Thoracic aorta (tissue), 2 donors: ENCODE results near the gene ZFP57. TPM values are rescaled to one million over a fixed set of nuclear protein-coding genes. Genes with fewer than 3 reads are reported as not detected.
"Not testable (repeated sequence)": the region's sequence is repeated elsewhere in the genome, so short reads cannot be mapped to it uniquely, and the experiment has no call there.

Experiments used
- ATAC-seq: fragments of 150-250 bp; one replicate; pipeline ENCODE4 v1.8.0; 2017; ENCODE audit warnings: low read depth; ENCODE audit not compliant: insufficient number of reproducible peaks, low FRiP score
- DNase-seq: peaks from one replicate; pipeline ENCODE4 v3.0.0-alpha.2; 2020; ENCODE audit warnings: low spot score
- H3K27ac ChIP-seq, 2 donors: fragments of 200-600 bp; sonication (generic); 1 replicate in 1 of 2; 2 replicates in 1 of 2; pipeline ENCODE4 v1.5.1; 2016; ENCODE audit warnings: mild to moderate bottlenecking in 2 of 2, moderate library complexity in 2 of 2
- H3K27me3 ChIP-seq: fragments of 200-600 bp; sonication (generic); replicated peaks from 2 replicates; pipeline ENCODE4 v1.6.0; 2016; ENCODE audit warnings: mild to moderate bottlenecking; ENCODE audit not compliant: insufficient read depth
- H3K36me3 ChIP-seq: fragments of 200-600 bp; sonication (generic); one replicate; pipeline ENCODE4 v1.5.1; 2016
- H3K4me1 ChIP-seq, 2 donors: fragments of 200-600 bp; sonication (generic); 1 replicate in 1 of 2; 2 replicates in 1 of 2; pipeline versions ENCODE4 v1.5.1 to v1.6.0; 2016; ENCODE audit warnings: low read depth in 2 of 2, mild to moderate bottlenecking in 1 of 2; ENCODE audit not compliant: control insufficient read depth in 1 of 2
- H3K4me3 ChIP-seq: fragments of 200-600 bp; sonication (generic); 2 replicates; pipeline ENCODE4 v1.5.1; 2016; ENCODE audit warnings: mild to moderate bottlenecking
- H3K9me3 ChIP-seq: fragments of 200-600 bp; sonication (generic); 2 replicates; pipeline ENCODE4 v1.5.1; 2016
- total RNA-seq, 2 donors: library from RNA; depleted of rRNA; stranded (reverse); fragments of >200 nt; gene quantifications; one replicate each; pipeline versions ENCODE4 v1.1.0 to v1.2.3, GENCODE V29; 2016
- TF ChIP-seq, protein P1 (sequence below): fragments of 200-600 bp; sonication (generic); IDR thresholded peaks from one replicate; pipeline ENCODE4 v1.5.1; 2019; ENCODE audit warnings: antibody characterized with exemption

ZFP57 gene
- total RNA-seq, 2 donors from 2014 or later, result 3.2 TPM; not detected in 1

DNA sequence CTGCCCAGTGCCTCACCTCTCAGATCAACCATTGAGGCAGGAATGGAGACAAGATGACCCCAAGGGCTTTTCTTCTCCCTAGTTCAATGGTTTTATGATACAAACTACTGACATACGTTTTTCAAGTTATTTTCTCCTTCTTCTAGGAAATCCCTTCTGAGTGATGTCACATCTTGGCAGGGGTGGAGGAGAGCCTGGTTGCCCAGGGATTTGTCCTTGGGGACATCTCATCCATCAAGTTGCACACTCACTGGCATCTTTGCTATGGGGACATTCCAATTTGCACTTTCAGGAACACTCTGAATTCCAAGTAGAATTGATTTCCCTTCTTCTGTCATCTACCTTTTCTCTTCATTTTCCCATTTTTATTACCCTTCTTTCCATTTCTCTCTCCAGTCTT, 9.9 kb downstream of the ZFP57 start:
- ATAC-seq (no peak), DNase-seq (no peak)
- H3K27me3 ChIP-seq, result no peaks in the 10 kb centered on the region
- no peaks in the 10 kb centered on the region for H3K9me3 ChIP-seq
- TF ChIP-seq, protein P1, sequence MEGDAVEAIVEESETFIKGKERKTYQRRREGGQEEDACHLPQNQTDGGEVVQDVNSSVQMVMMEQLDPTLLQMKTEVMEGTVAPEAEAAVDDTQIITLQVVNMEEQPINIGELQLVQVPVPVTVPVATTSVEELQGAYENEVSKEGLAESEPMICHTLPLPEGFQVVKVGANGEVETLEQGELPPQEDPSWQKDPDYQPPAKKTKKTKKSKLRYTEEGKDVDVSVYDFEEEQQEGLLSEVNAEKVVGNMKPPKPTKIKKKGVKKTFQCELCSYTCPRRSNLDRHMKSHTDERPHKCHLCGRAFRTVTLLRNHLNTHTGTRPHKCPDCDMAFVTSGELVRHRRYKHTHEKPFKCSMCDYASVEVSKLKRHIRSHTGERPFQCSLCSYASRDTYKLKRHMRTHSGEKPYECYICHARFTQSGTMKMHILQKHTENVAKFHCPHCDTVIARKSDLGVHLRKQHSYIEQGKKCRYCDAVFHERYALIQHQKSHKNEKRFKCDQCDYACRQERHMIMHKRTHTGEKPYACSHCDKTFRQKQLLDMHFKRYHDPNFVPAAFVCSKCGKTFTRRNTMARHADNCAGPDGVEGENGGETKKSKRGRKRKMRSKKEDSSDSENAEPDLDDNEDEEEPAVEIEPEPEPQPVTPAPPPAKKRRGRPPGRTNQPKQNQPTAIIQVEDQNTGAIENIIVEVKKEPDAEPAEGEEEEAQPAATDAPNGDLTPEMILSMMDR, result no peak
- no peaks in the 10 kb centered on the region for H3K36me3 ChIP-seq
- H3K4me3 ChIP-seq, result no peak overlapping the region
- peaks cover 0 to 9% of the 10 kb centered on the region in 2 donors for H3K4me1 ChIP-seq
- no peak overlapping the region for H3K27ac ChIP-seq

DNA sequence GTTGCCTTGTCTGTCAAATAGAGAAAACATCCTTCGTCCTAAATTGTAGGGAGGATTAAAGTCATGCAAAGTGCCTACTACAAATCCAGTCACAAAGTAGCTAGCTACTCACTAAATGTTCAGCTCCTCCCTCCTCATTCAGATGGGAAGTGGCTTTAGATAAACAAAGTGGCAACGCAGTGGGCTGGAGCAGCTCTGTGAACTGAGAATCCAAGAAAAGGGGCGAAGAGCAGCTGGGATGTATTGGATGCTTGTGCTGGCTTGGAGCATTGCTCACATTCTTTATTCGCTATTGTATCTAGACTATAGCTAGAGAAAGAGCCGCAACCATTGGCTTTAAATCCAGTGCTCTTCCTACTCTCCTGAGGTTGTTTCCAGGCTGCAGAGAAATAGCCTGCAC, 13.8 kb downstream of the ZFP57 start:
- no peak for DNase-seq
- Histone ChIP-seq H3K27ac (no peak overlapping the region), H3K4me1 (peaks cover 0 to 9% of the 10 kb centered on the region in 2 donors), H3K27me3 (no peaks in the 10 kb centered on the region), H3K36me3 (no peaks in the 10 kb centered on the region), H3K9me3 (no peaks in the 10 kb centered on the region), H3K4me3 (no peak overlapping the region)
- TF ChIP-seq, protein P1, result no peak
- ATAC-seq, result no peak

DNA sequence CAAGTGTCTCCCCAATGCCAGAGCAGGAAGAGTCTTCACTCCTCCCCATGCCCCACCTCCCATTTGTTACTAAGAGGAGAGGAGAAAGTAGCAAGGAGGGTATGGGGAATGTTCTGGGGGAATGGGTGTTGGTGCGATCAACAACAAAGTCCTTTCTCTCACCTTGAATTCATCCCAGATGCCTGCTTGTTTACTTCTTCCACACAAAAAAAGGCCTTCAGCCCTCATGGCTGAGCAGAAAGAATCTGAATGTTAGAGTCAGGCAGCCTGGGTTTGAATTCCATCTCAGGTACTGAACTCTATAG, 14.2 kb downstream of the ZFP57 start:
- Histone ChIP-seq H3K27me3 (no peaks in the 10 kb centered on the region), H3K4me3 (no peak overlapping the region), H3K27ac (no peak overlapping the region), H3K4me1 (peaks cover 0 to 9% of the 10 kb centered on the region in 2 donors), H3K36me3 (no peaks in the 10 kb centered on the region), H3K9me3 (no peaks in the 10 kb centered on the region)
- DNase-seq, result no peak
- no peak for ATAC-seq
- TF ChIP-seq, protein P1, result no peak

DNA sequence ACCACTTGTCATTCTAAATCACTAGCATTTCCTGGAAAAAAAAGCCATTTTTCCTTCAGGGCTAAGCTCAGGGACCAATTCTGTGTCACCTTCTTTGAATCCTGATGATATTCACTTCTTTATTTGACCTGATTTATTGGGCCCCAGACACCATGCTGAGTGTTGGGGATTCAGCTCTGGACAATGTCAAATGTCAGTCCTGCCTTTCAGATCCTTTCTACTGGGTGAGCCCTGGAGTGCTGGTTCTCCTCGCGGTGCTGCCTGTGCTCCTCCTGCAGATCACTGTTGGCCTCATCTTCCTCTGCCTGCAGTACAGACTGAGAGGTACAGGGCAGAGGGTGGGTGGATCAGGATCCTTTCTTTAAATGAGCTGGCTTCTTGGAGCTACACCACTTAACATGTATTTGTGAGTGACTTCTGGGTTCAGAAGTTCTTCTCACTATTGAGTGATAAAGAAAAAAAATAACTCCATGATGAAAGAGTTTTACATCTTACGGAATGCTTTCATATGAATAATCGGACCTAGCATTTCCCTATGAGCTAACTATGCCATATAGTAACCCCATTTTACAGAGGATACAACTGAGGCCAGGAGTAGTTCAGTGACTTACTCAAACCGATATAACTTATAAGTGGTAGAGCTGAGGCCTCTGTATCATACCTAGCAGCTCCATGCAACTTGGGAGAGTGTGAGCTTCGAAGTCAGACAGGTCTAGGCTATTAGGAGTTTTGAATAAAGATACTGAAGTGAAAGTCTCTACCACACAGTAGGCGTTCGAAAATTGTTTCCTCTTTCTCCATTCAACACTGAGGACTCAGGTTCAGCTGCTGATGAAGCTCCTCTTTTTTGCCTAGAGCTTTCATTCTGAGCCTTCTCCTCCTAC, 14.8 kb downstream of the ZFP57 start:
- Histone ChIP-seq H3K4me1 (peaks cover 0 to 6% of the 10 kb centered on the region in 2 donors), H3K36me3 (no peaks in the 10 kb centered on the region), H3K9me3 (no peaks in the 10 kb centered on the region), H3K4me3 (no peak overlapping the region), H3K27me3 (no peaks in the 10 kb centered on the region), H3K27ac (no peak overlapping the region)
- TF ChIP-seq, protein P1, result no peak
- ATAC-seq (no peak), DNase-seq (no peak)

DNA sequence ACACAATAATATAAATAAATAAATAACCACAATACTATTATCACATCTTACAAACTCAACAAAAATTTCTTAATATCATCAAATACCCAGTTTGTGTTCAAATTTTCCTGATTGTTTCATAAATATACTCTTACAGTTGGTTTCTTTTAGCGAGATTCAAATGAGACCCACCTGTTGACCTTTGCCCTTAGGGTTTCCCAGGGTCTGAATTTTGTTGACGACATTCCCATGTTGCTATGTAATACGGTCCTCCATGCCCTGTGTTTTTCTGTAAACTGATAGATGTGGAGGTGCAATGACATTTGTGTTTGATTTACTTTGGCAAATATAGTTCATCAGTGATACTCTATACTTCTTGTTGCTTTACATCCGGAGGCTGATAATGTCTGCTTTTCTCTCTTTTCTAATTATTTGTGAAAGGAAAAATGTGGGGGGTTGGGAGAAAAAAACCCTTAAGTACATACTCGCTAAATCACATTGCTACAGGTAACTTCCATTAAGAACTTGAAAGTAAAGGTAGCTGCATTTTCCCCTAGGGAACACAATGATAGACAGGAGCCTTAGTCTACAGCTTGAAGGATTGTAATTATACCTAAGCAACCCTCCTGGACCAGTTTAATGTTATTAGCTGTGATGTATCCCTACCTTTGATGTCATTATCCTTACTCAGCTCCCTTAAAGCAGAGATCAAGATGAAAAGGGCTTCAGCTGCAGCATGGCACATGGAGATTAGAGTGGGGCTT, 17.5 kb downstream of the ZFP57 start:
- Histone ChIP-seq H3K4me1 (no peaks in the 10 kb centered on the region), H3K36me3 (no peaks in the 10 kb centered on the region), H3K4me3 (no peak overlapping the region), H3K27me3 (no peaks in the 10 kb centered on the region), H3K27ac (no peak overlapping the region), H3K9me3 (no peaks in the 10 kb centered on the region)
- no peak for DNase-seq
- TF ChIP-seq, protein P1, result no peak
- ATAC-seq, result no peak

DNA sequence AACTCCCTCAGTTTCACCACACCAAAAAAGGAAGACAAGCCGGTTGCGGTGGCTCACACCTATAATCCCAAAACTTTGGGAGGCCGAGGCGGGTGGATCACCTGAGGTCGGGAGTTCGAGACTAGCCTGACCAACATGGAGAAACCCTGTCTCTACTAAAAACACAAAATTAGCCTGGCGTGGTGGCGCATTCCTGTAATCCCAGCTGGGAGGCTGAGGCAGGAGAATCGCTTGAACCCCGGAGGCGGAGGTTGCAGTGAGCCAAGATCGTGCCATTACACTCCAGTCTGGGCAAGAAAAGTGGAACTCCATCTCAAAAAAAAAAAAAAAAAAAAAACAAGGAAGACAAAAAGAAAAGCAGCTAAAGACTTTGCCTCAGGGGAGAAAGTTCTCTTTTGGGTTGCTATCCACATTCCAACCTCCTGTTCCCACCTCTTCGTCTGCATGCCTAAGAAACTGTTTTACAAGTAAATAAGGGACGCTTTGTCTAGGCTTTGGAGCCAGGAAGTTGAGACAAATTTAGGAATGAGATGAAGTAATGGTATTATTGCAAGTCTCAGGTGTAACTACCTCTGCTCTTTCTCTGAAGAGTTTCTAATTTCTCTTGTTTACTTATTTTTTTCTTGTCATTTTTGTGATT, 19.3 kb downstream of the ZFP57 start:
- H3K27ac ChIP-seq, result peak overlapping the region in 1 of 2 donors; percentile 14
- not testable (repeated sequence) for ATAC-seq, H3K27me3 ChIP-seq, H3K4me3 ChIP-seq, H3K9me3 ChIP-seq, DNase-seq, H3K36me3 ChIP-seq, H3K4me1 ChIP-seq
